H9 (cell line): ENCODE data around the gene CABP4. TPM values are rescaled to one million over a fixed set of nuclear protein-coding genes. Genes with fewer than 3 reads are reported as not detected.

Source experiments
- DNase-seq: peaks from one replicate; pipeline ENCODE4 v3.0.0-alpha.2; 2017
- H2AFZ ChIP-seq: one replicate; pipeline ENCODE4 v1.6.1; 2013; ENCODE audit warnings: mild to moderate bottlenecking, low read length, control low read depth, moderate library complexity
- H2AK5ac ChIP-seq: 2 replicates; pipeline ENCODE4 v1.6.1; 2013; ENCODE audit warnings: low read length, control low read depth, mixed read lengths; ENCODE audit not compliant: insufficient read length
- H2BK120ac ChIP-seq: one replicate; pipeline ENCODE4 v1.6.1; 2013; ENCODE audit warnings: low read depth, mild to moderate bottlenecking, low read length, control low read depth, inconsistent platforms; ENCODE audit not compliant: poor library complexity, severe bottlenecking
- H2BK12ac ChIP-seq: 2 replicates; pipeline ENCODE4 v1.6.1; 2013; ENCODE audit warnings: low read length, control low read depth, mixed read lengths, low read depth; ENCODE audit not compliant: insufficient read length
- H2BK15ac ChIP-seq: 2 replicates; pipeline ENCODE4 v1.6.1; 2013; ENCODE audit warnings: low read depth, low read length, control low read depth
- H2BK20ac ChIP-seq: one replicate; pipeline ENCODE4 v1.6.1; 2013; ENCODE audit warnings: low read depth, mild to moderate bottlenecking, low read length, control low read depth, inconsistent platforms; ENCODE audit not compliant: poor library complexity, severe bottlenecking
- H2BK5ac ChIP-seq: 2 replicates; pipeline ENCODE4 v1.6.1; 2013; ENCODE audit warnings: low read length, control low read depth, mixed read lengths; ENCODE audit not compliant: insufficient read length
- H3K14ac ChIP-seq: 2 replicates; pipeline ENCODE4 v1.6.1; 2013; ENCODE audit warnings: low read length, control low read depth; ENCODE audit not compliant: insufficient read depth
- H3K18ac ChIP-seq: 2 replicates; pipeline ENCODE4 v1.6.1; 2013; ENCODE audit warnings: low read depth, mild to moderate bottlenecking, mixed read lengths, low read length, control low read depth; ENCODE audit not compliant: insufficient read length
- H3K23ac ChIP-seq: 2 replicates; pipeline ENCODE4 v1.6.1; 2013; ENCODE audit warnings: low read length, control low read depth, mixed read lengths, low read depth; ENCODE audit not compliant: insufficient read length
- H3K23me2 ChIP-seq: 2 replicates; pipeline ENCODE4 v1.6.1; 2013; ENCODE audit warnings: low read depth, mild to moderate bottlenecking, mixed read lengths, low read length, control low read depth; ENCODE audit not compliant: insufficient read length, poor library complexity, severe bottlenecking
- H3K27ac ChIP-seq: 2 replicates; pipeline ENCODE4 v1.5.1; 2013; ENCODE audit warnings: low read length, control low read depth, mixed read lengths, low read depth; ENCODE audit not compliant: insufficient read length
- H3K27me3 ChIP-seq: 2 replicates; pipeline ENCODE4 v1.6.1; 2013; ENCODE audit warnings: low read length, control low read depth, inconsistent platforms; ENCODE audit not compliant: insufficient read depth
- H3K4ac ChIP-seq: 2 replicates; pipeline ENCODE4 v1.6.1; 2013; ENCODE audit warnings: low read depth, mild to moderate bottlenecking, control low read depth, inconsistent platforms, low read length, moderate library complexity
- H3K4me1 ChIP-seq: 2 replicates; pipeline ENCODE4 v1.6.1; 2013; ENCODE audit warnings: low read length, control low read depth, inconsistent platforms; ENCODE audit not compliant: insufficient read depth
- H3K4me2 ChIP-seq: 2 replicates; pipeline ENCODE4 v1.6.1; 2013; ENCODE audit warnings: low read length, control low read depth, mixed read lengths; ENCODE audit not compliant: insufficient read length, insufficient read depth
- H3K56ac ChIP-seq: 2 replicates; pipeline ENCODE4 v1.6.1; 2013; ENCODE audit warnings: low read depth, mild to moderate bottlenecking, mixed read lengths, low read length, control low read depth; ENCODE audit not compliant: insufficient read length
- H3K79me1 ChIP-seq: 2 replicates; pipeline ENCODE4 v1.6.1; 2013; ENCODE audit warnings: low read depth, mild to moderate bottlenecking, moderate library complexity, low read length, control low read depth, inconsistent platforms; ENCODE audit not compliant: insufficient read depth, poor library complexity, severe bottlenecking
- H3K79me2 ChIP-seq: 2 replicates; pipeline ENCODE4 v1.6.1; 2013; ENCODE audit warnings: low read length, control low read depth, inconsistent platforms; ENCODE audit not compliant: insufficient read depth
- H3K9ac ChIP-seq: 2 replicates; pipeline ENCODE4 v1.6.1; 2013; ENCODE audit warnings: low read length, control low read depth, mixed read lengths; ENCODE audit not compliant: insufficient read length; ENCODE audit errors: extremely low read depth
- H3K9me3 ChIP-seq: one replicate; pipeline ENCODE4 v1.6.1; 2013; ENCODE audit warnings: low read depth, low read length, inconsistent platforms; ENCODE audit not compliant: control insufficient read depth
- H3T11ph ChIP-seq: one replicate; pipeline ENCODE4 v1.6.1; 2013; ENCODE audit warnings: mild to moderate bottlenecking, low read length, control low read depth, inconsistent platforms
- H4K20me1 ChIP-seq: one replicate; pipeline ENCODE4 v1.6.1; 2013; ENCODE audit not compliant: control insufficient read depth, insufficient read length, insufficient read depth
- H4K5ac ChIP-seq: 2 replicates; pipeline ENCODE4 v1.6.1; 2013; ENCODE audit warnings: low read depth, mild to moderate bottlenecking, mixed read lengths, low read length, control low read depth; ENCODE audit not compliant: insufficient read length
- H4K8ac ChIP-seq: replicated peaks from 2 replicates; pipeline ENCODE4 v1.6.1; 2013; ENCODE audit warnings: low read length, control low read depth, mixed read lengths, low read depth; ENCODE audit not compliant: insufficient read length
- H4K91ac ChIP-seq: 2 replicates; pipeline ENCODE4 v1.6.1; 2013; ENCODE audit warnings: low read depth, mild to moderate bottlenecking, moderate library complexity, mixed read lengths, low read length, control low read depth; ENCODE audit not compliant: insufficient read length
- H3K27ac Mint-ChIP-seq, 3 experiments: 2 replicates in 2 of 3; 3 replicates in 1 of 3; pipeline ENCODE4 v1.8.0; 2020 to 2021; ENCODE audit warnings: mixed read lengths in 3 of 3, mild to moderate bottlenecking in 1 of 3, moderate library complexity in 1 of 3
- H3K27me3 Mint-ChIP-seq: 2 replicates; pipeline ENCODE4 v1.8.0; 2021; ENCODE audit warnings: low read depth, mild to moderate bottlenecking, moderate library complexity, mixed read lengths
- H3K36me3 Mint-ChIP-seq, 3 experiments: 2 replicates in 2 of 3; 3 replicates in 1 of 3; pipeline ENCODE4 v1.8.0; 2020 to 2021; ENCODE audit warnings: low read depth in 3 of 3, mixed read lengths in 3 of 3; ENCODE audit not compliant: insufficient read depth in 1 of 3
- H3K4me1 Mint-ChIP-seq, 2 experiments: 2 replicates each; pipeline ENCODE4 v1.8.0; 2020; ENCODE audit warnings: mixed read lengths in 2 of 2
- H3K4me3 Mint-ChIP-seq, 2 experiments: 2 replicates in 1 of 2; 3 replicates in 1 of 2; pipeline ENCODE4 v1.8.0; 2020 to 2021; ENCODE audit warnings: mild to moderate bottlenecking in 2 of 2, mixed read lengths in 2 of 2, moderate library complexity in 1 of 2
- H3K9me3 Mint-ChIP-seq, 2 experiments: 2 replicates in 1 of 2; 3 replicates in 1 of 2; pipeline ENCODE4 v1.8.0; 2020; ENCODE audit warnings: mild to moderate bottlenecking in 2 of 2, mixed read lengths in 2 of 2, moderate library complexity in 1 of 2
- CTCF ChIP-seq: fragments of 200-600 bp; sonication (generic); conservative IDR thresholded peaks from 3 replicates; pipeline ENCODE4 v1.8.0; 2021; ENCODE audit warnings: antibody characterized with exemption, mild to moderate bottlenecking
- WGBS: extraction: QIAGEN DNeasy Blood & Tissue Kit; methylation state at CpG from one replicate; pipeline ENCODE4 v1.1.7; 2013; ENCODE audit warnings: missing lambda C conversion rate, low lambda C conversion rate, mixed read lengths; ENCODE audit not compliant: insufficient read length; ENCODE audit errors: extremely low coverage; 5-methylcytosine and 5-hydroxymethylcytosine counted together
- total RNA-seq: library from RNA; stranded (reverse); gene quantifications from 2 replicates; pipeline ENCODE4 v1.2.1, GENCODE V29; 2021

Gene CABP4
- total RNA-seq, 1 experiment from 2014 or later, result not detected

GRCh38 chr11:67470337-67471002 is 15.3 kb downstream of the CABP4 start:
- Histone ChIP-seq H2BK120ac (no peak overlapping the region), H3K27ac (no peak overlapping the region), H4K8ac (no peak overlapping the region), H3T11ph (no peak overlapping the region), H3K9ac (no peak overlapping the region), H3K27me3 (peaks cover 3% of the 10 kb centered on the region; the same call in 1 of the 2 replicates), H3K4ac (no peak overlapping the region), H2BK12ac (no peak overlapping the region), H2BK20ac (no peak overlapping the region), H3K18ac (no peak overlapping the region), H3K14ac (no peak overlapping the region), H3K9me3 (no peaks in the 10 kb centered on the region), H3K23ac (no peak overlapping the region), H2AFZ (no peak overlapping the region), H4K91ac (no peak overlapping the region), H3K4me1 (no peaks in the 10 kb centered on the region; the same call in 1 of the 2 replicates), H2BK15ac (no peak overlapping the region), H2AK5ac (no peak overlapping the region), H4K20me1 (no peaks in the 10 kb centered on the region), H4K5ac (no peak overlapping the region), H3K56ac (no peak overlapping the region), H2BK5ac (no peak overlapping the region), H3K4me2 (no peak overlapping the region), H3K79me2 (no peaks in the 10 kb centered on the region), H3K79me1 (no peaks in the 10 kb centered on the region), H3K23me2 (peaks cover 5% of the 10 kb centered on the region)
- no peak for TF ChIP-seq CTCF
- no peak overlapping the region for H3K27ac Mint-ChIP-seq
- H3K4me3 Mint-ChIP-seq, result no peak overlapping the region
- no CpG with 5 or more reads among the region's 8 CpGs for WGBS
- no peak for DNase-seq
- no peaks in the 10 kb centered on the region for H3K9me3 Mint-ChIP-seq
- peaks cover 13 to 17% of the 10 kb centered on the region in 2 experiments for H3K4me1 Mint-ChIP-seq
- H3K36me3 Mint-ChIP-seq, result peaks cover 0 to under 1% (median 0%) of the 10 kb centered on the region in 3 experiments; a peak in 2 of 7 replicates
- peaks cover 9% of the 10 kb centered on the region for H3K27me3 Mint-ChIP-seq
